Measurements from ENCODE around the gene PTPRN2.

- TF ChIP-seq TEAD4 (IDR thresholded peaks at IDR 0.05; ENCODE audit: borderline replicate concordance, insufficient read depth): no peak
- no peak for TF ChIP-seq YY1 (IDR thresholded peaks at IDR 0.05; ENCODE audit: low read depth)
- no peak for TF ChIP-seq CTCF (IDR thresholded peaks at IDR 0.05)
- TF ChIP-seq USF2 (IDR thresholded peaks at IDR 0.05; ENCODE audit: borderline replicate concordance, low read depth, low read length): no peak
- no peak for TF ChIP-seq CHD2 (IDR thresholded peaks at IDR 0.05; ENCODE audit: low read length, partially characterized antibody)
- no peak for TF ChIP-seq IRF3 (IDR thresholded peaks at IDR 0.05; ENCODE audit: low read depth, low read length)
- no peak for TF ChIP-seq GABPA (IDR thresholded peaks at IDR 0.05; ENCODE audit: low read depth)
- TF ChIP-seq REST (IDR thresholded peaks at IDR 0.05; ENCODE audit: low read depth, low read length): no peak
Observed at GRCh38 chr7:158017111-158018097, 570.2 kb downstream of the PTPRN2 start.
